HG03457 (cell line): Measurements from ENCODE around the gene FRY.

Experiments used
- ATAC-seq: cut with Tn5 transposase; IDR thresholded peaks from one replicate; pipeline ENCODE4 v1.9.1; 2021; ENCODE audit warnings: moderate number of reproducible peaks; ENCODE audit not compliant: unreplicated experiment

FRY gene

DNA sequence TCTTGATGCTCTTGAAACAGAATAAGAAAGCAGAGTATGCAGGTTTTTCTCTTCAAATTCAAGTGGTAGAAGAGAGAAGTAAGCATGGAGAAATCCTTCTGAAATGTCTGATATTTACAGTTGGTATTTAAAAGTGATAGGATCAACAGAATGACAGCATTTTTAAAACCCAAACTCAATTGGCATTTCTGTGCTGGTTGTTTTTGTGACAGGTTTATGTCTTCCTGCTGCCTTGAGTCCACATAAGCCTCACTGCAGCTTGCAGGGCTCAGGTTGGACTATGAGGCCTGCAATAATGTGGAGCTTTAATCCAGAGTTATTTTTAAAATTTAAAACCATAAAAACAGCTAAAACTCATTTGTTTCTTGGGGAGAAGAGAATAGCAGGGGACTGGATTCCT is 178.5 kb downstream of the FRY start:
- no peak for ATAC-seq

- no peak for ATAC-seq
Measured at GRCh38 chr13:32211813-32212212, 180.2 kb downstream of the FRY start.

GRCh38 chr13:32212421-32212820 is 180.8 kb downstream of the FRY start:
- no peak for ATAC-seq

DNA sequence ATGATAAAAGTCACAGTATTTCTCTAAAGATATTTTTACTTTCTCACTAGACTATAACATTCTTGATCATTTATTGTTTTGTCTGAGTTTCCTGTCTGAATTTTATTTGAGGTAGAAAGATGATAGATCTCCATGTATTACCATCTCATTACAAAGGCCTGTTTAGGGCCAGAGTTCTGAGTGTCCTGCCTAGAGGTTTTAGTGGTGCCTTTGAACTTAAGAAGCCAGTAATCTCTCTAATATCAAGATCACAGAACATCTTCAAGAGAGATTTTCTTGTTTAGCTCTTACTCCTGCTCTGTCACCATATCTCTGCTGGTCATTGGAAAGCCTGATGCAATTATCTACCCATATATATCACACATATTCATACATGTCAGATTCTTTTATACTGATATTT is 182.1 kb downstream of the FRY start:
- ATAC-seq, result no peak

DNA sequence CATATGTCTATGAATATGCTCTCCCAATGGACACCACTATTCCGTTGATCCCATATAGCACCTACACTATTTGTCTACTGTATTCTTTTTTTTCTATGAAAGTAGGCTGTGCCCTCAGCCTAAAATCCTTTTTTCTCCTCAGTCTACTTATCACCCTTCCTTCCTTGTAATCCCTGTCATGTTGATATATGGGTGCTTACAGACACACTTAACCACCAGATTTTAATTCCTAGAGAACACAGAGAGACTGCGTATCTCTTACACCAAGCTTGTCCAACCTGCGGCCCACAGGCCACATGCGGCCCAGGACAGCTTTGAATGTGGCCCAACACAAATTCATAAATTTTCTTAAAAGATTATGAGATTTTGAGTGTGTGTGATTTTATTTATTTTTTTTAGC is 182.5 kb downstream of the FRY start:
- ATAC-seq, result no peak

DNA sequence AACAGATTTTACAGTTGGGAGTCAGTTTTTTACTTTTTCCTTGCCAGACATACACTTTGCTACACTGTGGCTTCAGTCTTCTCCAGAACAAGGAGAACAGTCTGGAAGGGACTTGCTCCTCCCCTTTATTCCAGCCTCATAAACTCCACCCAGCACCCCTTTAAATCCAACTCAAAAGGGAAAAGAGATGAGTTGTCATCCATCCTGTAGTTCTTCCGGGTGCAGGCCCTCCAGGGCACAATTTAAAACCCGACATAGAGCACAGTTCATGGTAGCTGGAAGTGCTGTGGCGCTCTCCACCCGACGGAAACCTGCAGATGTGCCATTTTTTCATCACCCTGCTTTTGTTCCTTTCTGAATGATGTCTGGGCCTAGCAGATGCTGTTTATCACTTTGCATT is 184.7 kb downstream of the FRY start:
- no peak for ATAC-seq

GRCh38 chr13:32222046-32222676 is 190.6 kb downstream of the FRY start:
- ATAC-seq, result no peak

- ATAC-seq, result no peak
Measured at GRCh38 chr13:32224916-32225315, 193.3 kb downstream of the FRY start.

- ATAC-seq, result no peak
Measured at GRCh38 chr13:32225481-32225931, 193.9 kb downstream of the FRY start.

- no peak for ATAC-seq
Measured at GRCh38 chr13:32228330-32229041, 196.9 kb downstream of the FRY start.

GRCh38 chr13:32229443-32229842 is 197.9 kb downstream of the FRY start:
- no peak for ATAC-seq

GRCh38 chr13:32232263-32232662 is 200.7 kb downstream of the FRY start:
- ATAC-seq, result no peak

GRCh38 chr13:32233062-32233461 is 201.5 kb downstream of the FRY start:
- no peak for ATAC-seq

GRCh38 chr13:32234914-32235313 is 203.3 kb downstream of the FRY start:
- ATAC-seq, result no peak

DNA sequence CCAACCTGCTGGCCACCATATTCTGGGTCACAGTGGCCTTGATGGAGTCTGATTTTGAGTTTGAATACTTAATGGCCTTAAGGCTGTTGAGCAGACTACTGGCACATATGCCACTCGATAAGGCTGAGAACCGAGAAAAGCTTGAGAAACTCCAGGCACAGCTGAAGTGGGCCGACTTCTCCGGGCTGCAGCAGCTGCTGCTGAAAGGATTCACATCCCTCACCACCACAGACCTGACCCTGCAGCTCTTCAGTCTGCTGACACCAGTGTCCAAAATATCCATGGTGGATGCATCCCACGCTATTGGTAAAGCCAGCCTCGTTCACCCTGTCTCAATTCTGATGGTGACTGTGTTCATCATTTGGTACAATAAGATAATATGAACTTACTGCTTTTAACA is 206.1 kb downstream of the FRY start:
- ATAC-seq, result no peak

DNA sequence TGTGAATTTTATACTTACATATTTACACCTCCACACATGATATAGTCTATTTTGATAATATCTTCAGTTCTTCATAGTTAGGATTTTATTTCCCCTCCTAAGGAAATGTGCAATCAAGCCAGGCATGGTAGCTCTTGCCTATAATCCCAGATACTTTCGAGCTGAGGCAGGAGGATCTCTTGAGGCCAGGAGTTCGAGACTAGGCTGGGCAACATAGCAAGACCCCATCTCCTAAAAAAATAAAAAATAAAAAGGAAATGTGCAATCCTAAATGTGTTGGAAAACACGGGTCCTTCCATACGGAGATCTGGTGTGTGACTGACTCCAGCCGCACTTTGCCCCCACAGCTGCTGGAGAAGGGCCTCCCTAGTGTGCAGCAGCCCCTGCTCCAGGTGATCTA is 212.1 kb downstream of the FRY start:
- ATAC-seq, result no peak

DNA sequence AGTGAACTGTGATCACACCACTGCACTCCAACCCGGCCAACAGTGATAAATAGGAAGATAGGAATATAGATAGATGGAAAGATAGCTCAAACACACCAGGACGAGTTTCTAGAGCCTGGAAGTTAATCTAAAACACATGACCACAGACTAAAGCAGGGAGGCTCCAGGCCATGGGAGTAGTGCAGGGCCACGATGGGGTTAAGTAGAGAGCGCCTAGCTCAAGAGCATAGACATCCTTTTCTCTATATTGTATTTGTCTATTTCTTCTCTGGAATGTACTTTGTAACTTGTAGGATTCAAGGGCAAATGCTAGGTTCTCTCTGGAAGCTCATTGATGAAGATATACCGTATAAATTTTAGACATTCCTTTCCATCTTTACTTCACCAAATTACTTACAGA is 214.0 kb downstream of the FRY start:
- no peak for ATAC-seq

GRCh38 chr13:32246468-32246867 is 214.9 kb downstream of the FRY start:
- peak; percentile 94 for ATAC-seq

DNA sequence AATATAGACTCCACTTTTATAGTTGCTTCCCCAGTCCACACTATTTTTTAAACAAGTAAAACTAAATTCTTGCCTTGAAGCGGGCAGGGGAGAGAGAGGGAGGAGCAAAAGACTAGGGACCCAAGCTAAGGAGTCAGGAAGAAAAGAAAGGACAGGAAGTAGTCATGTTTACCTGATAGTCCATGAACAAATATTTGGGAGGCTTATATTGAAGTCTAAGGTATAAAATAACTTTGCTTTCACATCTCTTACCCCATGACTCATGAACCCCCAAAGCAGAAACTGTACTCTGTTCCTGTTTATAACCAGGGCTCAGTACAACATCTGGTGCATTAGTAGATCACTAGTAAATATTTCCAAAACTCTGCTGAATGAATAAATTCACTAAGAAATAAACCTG is 216.3 kb downstream of the FRY start:
- no peak for ATAC-seq

DNA sequence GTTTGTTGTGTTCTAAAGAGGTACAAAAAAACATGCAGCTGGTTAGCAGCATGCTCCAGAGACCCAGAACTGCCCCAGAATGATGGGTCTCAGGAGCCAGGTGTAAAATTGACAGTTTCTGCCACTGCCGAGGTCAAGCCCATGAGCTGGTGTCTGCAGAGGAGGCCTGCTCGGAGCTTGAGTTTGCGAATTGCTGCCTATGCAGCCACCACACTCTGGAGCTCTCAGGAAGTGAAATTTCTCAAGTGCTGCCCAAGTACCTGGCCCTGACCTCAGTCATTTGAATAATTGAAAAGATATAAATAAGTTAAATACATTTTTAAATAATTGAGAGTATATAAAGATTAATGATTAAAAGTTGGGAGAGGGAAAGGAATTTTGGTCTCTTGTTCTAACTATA is 217.2 kb downstream of the FRY start:
- no peak for ATAC-seq

DNA sequence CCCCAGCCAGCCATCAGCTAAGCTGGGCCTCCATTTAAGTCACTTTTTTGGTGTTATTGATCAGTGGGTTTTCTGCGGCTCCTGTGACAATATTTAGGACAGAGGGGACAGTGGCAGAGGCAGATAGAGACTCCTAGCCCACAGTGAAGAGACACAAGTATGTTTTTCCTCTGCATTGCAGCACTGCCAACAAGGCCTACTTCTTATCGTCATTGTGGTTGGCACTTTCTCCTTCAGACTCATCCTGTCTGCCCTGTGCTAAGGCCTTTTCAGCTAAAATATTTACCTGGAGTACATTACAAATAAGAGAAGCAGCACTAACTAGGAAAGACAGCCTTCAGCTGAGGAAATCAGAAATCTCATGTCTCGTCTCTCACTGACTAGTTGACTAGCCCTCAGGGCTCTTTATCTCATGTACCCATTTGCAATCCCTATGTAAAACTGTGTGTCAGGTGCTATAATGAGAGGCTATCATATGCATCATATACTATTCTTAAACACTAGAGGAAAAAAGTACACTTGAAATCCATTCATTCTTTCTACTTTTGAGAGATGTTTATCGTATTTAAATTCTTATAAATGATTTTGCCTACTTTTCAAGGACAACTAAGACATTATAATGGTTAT is 221.4 kb downstream of the FRY start:
- no peak for ATAC-seq

DNA sequence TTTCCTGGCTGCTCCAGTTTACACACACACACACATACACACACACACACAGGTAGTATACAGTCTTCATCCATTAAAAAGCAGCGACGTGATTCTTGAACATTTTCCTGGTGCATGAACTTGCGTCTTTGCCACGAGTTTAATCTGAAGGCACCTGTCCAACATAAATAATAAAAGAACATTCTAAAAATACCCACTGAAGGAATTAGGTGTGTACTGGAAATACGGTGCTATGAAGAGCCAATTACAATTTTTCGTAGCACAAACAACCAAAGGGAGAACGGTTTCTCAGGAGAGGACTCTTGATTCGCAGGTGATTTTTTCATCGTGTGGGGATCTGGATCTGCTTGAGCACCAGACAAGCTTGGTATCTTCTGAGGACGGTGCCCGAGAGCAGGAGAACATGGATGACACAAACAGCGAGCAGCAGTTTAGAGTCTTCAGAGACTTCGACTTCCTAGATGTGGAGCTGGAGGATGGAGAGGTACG is 222.4 kb downstream of the FRY start:
- ATAC-seq, result no peak
